ENCODE data around the gene ANTXR1.

GRCh38 chr2:68993660-68994059 lies 19.3 kb upstream of the ANTXR1 start:
- TF ChIP-seq EZH2 (IDR thresholded peaks at IDR 0.05; ENCODE audit: insufficient read depth, poor library complexity, severe bottlenecking), result no peak
- TF ChIP-seq EZH2phosphoT487 (IDR thresholded peaks at IDR 0.05; ENCODE audit: insufficient read depth, low read depth), result no peak
